HG03196 (cell line): ENCODE results near the gene TCP10L.
"Not testable (repeated sequence)": the region's sequence is repeated elsewhere in the genome, so short reads cannot be mapped to it uniquely, and the experiment has no call there.

Experiments used
- ATAC-seq: cut with Tn5 transposase; IDR thresholded peaks from one replicate; pipeline ENCODE4 v1.9.1; 2021; ENCODE audit not compliant: unreplicated experiment

Gene TCP10L

GRCh38 chr21:32558106-32558505, 27.2 kb downstream of the TCP10L start:
- no peak for ATAC-seq

DNA sequence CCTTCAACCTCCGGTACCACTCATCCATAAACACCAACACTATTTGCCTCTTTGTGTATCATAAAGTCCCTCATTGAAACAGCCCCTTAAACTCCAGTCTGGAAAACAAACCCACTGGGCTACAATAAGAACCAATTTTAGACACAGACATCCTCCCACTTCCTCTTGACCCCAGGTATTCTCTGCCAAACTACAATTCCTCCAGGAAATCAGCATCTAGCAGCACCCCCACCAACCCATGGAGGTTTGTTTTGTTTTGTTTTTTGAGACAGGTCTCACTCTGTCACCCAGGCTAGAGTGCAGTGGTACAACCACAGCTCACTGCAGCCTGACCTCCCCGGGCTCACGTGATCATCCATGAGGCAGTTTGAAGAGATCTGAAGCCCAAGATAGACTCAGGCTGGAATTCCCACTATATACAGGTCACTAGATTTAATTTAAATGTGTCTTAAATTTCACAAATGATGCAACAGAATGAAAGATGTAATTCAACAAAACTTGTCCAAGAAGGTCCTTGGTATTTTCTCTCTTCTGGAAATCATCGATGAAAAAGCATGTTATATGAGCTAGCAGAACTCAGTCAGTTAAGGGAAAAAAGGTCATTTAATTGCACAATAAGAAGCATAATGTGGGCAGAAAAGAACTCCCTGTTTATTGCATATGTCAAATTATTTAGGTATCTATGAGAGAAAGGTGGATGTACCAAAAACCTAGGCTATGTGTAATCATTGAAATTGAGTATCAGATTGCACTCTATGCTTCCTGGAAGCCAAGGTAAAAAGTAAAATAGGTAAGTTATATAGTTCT, 30.3 kb downstream of the TCP10L start:
- no peak for ATAC-seq

- no peak for ATAC-seq
Measured at GRCh38 chr21:32549886-32550285, 35.4 kb downstream of the TCP10L start.

DNA sequence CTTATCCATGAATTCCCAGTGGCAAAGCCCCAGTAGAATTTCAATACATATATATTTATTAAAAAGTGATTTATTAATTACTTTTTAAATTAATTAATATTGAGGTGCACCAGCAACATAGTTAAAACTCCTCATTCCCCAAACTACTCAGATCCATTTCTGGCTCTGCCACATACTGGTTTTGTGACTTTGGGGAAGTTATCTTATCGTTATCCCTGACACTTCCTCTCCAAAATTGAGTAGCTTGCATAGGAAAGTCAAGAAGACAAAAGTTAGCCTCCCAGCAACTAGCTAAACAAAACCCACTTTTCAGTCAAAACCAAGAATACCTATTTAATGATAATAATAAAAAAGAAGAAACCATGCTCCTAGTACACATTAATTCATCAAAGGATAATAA, 35.9 kb downstream of the TCP10L start:
- ATAC-seq = no peak

DNA sequence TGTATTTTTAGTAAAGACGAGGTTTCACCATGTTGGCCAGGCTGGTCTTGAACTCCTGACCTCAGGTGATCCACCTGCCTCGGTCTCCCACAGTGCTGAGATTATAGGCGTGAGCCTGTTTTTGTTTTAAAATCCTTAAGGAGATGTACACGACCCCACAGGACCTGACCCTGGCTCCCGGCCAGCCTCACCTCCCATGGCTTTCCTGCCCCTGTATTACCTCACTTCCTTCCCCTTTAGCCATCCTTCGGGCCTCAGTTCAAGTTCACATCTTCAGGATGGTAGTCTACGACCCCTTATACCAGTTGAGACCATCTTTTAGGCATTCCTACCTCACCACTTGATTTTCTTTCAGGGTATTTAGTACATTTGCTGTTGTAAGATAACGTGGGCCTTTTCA, 36.3 kb downstream of the TCP10L start:
- no peak for ATAC-seq

DNA sequence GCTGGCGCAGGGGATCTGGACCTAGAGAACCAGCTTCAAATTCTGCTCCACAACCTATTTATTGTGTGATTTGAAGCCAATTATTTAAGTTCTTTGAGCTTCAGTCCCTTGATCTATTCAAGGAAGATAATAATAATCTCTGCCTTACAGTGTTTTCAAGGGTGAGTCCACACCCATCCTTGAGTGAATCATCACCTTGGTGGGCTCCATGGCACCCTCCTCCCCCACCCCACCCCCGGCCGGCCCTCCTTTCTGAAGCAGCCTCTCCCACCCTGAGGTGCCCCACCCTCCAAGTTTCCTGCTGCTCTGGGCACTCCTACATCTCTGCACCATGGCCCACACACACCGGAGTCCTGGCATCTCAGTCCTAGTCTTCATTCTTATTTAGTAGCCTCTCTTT, 38.3 kb downstream of the TCP10L start:
- no peak for ATAC-seq

GRCh38 chr21:32545948-32546441, 39.3 kb downstream of the TCP10L start:
- no peak for ATAC-seq

DNA sequence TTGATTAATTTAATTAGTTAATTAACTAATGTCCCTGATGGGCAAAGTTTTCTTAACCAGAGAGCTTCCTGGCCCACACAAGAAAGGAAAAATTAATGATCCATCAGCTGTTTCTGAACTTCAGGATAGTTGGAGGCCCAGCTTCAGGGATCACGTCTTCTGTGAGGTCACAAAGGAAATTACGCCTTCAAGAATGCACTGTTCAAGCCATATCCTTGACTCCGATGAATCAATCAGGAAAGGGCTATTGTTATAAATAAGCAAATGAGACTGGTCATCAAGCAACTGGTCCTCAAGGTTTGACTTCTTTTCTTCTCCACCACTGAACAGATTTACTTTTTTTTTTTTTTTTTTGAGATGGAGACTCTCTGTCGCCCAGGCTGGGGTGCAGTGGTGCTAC, 40.6 kb downstream of the TCP10L start:
- ATAC-seq = no peak

DNA sequence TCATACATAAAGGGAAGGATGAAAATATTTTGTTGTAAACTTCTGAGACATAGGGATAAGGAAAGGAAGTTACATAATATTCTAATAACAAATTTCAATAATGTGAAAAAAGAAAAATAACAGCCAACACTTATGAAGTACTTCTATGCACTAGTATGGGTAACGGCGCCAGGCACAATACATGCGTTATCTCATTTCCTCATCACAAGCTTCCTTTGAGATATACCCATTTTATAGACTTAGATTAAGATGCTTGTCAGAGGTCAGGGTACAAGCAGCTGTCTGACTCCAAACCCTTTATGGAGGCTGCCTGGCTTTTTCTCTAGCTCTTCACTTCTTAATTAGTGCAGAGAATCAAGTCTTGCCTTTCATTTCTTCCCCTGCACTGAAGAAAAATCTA, 41.3 kb downstream of the TCP10L start:
- ATAC-seq = no peak

- not testable (repeated sequence) for ATAC-seq
Measured at GRCh38 chr21:32543056-32543455, 42.3 kb downstream of the TCP10L start.

- ATAC-seq = no peak
Measured at GRCh38 chr21:32539378-32539777, 45.9 kb downstream of the TCP10L start.

- no peak for ATAC-seq
Measured at GRCh38 chr21:32538147-32538792, 47.1 kb downstream of the TCP10L start.

DNA sequence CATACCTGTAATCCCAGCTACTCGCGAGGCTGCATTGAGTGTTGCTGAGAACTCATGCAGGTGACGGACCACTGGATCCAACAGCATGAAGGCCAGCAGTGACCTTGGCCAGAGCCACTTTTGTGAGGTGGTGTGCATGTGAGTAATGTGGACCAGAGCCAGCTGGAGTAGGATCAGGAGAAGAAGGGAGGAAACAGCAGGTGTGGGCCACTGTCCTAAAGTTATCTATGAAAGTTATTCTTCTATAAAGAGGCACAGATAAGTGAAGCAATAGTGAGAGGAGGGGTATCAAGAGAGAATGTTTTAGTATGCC, 47.8 kb downstream of the TCP10L start:
- ATAC-seq = no peak

DNA sequence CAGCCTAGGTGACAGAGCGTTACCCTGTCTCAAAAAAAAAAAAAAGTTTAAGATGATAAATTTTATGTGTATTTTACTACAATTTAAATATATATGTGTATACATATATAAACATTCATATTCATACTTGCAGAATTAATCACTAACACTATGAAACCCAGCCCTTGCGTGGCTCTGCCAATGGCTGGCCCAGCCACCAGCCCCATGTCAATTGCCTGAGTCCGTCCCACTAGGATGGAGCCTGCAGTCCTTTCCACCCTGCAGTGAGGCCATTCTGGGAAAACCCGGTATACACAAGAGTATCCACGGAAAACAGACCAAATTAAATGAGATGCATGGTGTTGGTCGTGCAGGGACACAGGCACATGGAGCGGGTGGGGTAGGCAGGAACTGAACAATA, 49.7 kb downstream of the TCP10L start:
- no peak for ATAC-seq

DNA sequence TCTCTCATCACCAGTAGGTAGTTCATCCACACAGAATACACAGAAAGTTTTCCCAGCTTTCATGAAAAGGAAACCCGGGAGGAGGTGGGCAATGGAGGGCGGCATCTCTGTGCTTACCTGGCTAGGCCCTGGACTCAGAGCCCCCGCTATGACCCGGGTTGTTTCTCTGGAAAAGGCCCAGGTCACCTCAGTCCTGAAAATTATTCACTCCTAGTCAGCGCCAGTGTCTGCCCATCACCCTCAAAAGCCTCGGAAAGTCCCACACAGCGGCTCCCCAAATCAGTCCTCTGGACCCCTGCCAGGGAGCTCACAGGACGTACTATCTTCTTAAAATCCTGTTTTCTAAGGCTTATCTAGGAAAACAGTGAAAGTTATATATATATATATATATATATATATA, 51.2 kb downstream of the TCP10L start:
- no peak for ATAC-seq

DNA sequence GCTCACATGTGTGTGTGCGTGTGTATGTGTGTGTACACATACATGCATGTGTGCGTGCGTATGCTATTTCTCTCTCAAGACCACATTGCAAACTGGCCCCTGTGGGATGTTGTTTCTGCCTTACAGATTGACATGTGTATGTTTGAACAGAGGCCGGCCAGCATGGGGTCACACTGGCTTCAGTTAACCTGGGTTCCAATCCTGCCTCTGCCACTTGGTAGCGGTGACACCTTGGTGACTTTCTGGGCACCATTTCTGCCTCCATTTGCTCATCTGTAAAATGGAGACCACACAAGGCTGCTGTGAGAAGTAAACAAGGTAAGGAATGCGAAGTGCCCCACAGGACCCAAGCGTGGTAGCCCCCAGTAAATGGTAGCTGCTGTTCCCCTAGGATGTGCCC, 51.7 kb downstream of the TCP10L start:
- no peak for ATAC-seq

- no peak for ATAC-seq
Measured at GRCh38 chr21:32533053-32533452, 52.3 kb downstream of the TCP10L start.

DNA sequence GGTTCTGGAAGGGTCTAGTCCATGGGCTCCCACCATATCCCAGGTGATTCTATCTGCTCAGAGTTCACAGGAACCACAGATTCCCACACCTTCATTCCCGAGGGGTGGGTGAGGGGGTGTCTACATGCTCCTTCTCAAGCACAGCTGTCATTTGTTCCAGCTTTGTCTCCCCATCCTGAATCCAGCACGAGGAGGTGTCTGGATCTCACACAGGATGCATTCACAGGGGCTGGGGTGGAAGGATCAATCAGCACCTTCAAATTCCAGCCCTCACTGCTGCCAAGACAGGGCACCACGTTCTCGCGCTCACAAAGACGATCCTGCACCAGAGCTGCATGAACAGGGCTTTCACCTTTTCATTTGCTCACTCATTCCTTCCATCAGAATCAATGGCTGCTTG, 52.7 kb downstream of the TCP10L start:
- no peak for ATAC-seq

DNA sequence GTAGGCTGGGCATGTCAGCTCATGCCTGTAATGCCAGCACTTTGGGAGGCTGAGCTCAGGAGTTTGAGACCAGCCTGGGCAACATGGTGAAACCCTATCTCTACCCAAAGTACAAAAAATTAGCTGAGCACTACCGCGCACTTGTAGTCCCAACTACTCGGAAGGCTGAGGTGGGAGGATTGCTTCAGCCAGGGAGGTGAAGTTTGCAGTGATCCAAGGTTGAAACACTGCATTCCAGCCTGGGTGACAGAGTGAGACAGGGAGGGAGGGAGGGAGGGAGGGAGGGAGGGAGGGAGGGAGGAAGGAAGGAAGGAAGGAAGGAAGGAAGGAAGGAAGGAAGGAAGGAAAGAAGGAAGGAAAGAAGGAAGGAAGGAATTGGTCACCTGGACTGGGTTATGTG, 53.8 kb downstream of the TCP10L start:
- not testable (repeated sequence) for ATAC-seq

- ATAC-seq = not testable (repeated sequence)
Measured at GRCh38 chr21:32530809-32531208, 54.5 kb downstream of the TCP10L start.

DNA sequence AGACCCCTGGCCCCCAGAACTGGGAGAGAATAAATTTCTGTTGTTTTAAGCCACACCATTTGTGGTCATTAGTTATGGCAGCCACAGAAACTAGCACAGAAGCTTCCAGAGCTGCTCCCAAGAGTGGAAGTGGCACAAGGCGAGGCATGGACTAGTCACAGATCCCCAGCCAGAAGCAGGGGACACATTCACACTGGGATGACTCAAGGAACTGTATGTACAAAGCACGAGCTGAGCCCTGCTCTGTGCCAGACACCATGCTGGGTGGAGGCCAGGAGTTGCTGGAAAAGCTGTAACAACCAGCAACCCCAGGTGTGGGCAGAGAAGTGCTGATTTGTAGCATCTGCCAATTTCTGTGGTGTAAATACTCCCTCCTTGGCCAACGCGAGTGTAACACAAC, 55.6 kb downstream of the TCP10L start:
- no peak for ATAC-seq

GRCh38 chr21:32525282-32525681, 60.0 kb downstream of the TCP10L start:
- no peak for ATAC-seq
